Left lung (tissue), 10 donors: ENCODE measurements around the gene MORC2. TPM values are rescaled to one million over a fixed set of nuclear protein-coding genes. Genes with fewer than 3 reads are reported as not detected.
A peak's percentile ranks its signal among the peaks of the same experiment; 100 is the strongest.

Source experiments
- ATAC-seq: fragments of 200-7000 bp; cut with Tn5 transposase; one replicate; pipeline ENCODE4 v1.9.1; 2020; ENCODE audit warnings: moderate library complexity
- DNase-seq, 4 donors: peaks; one replicate each; pipeline ENCODE4 v3.0.0-alpha.2; 2013 to 2020
- H3K27ac ChIP-seq, 2 donors: fragments of 200-600 bp; sonication (generic) in 1 of 2; one replicate each; pipeline versions ENCODE4 v1.5.0 to v1.8.0; 2020 to 2021
- H3K27me3 ChIP-seq, 2 donors: fragments of 200-600 bp; sonication (generic) in 1 of 2; one replicate each; pipeline versions ENCODE4 v1.5.0 to v1.8.0; 2020 to 2021
- H3K36me3 ChIP-seq, 2 donors: fragments of 200-600 bp; sonication (generic) in 1 of 2; one replicate each; pipeline versions ENCODE4 v1.5.0 to v1.8.0; 2020 to 2021
- H3K4me1 ChIP-seq, 2 donors: fragments of 200-600 bp; one replicate each; pipeline ENCODE4 v1.8.0; 2021
- H3K4me3 ChIP-seq, 2 donors: fragments of 200-600 bp; sonication (generic) in 1 of 2; one replicate each; pipeline versions ENCODE4 v1.5.0 to v1.8.0; 2020 to 2021; ENCODE audit warnings: mild to moderate bottlenecking in 1 of 2
- H3K9me3 ChIP-seq, 2 donors: fragments of 200-600 bp; sonication (generic) in 1 of 2; one replicate each; pipeline versions ENCODE4 v1.5.0 to v1.8.0; 2020 to 2021
- CTCF ChIP-seq, 2 donors: fragments of 200-600 bp; sonication (generic) in 1 of 2; IDR thresholded peaks; one replicate each; pipeline versions ENCODE4 v1.5.0 to v1.8.0; 2021; ENCODE audit warnings: antibody characterized with exemption in 2 of 2
- intact Hi-C, 2 donors: fragments of 100-400 bp; cut with DNase I; formaldehyde crosslinking; loops; one replicate each; pipeline versions ENCODE4 v1.11.2 to v1.14.2; 2022
- polyA plus RNA-seq, 6 donors: library from polyadenylated mRNA; unstranded; fragments of 120-200 nt; gene quantifications; one replicate each; pipeline ENCODE4 v1.2.1, GENCODE V29; 2013; ENCODE audit not compliant: insufficient read length in 6 of 6
- total RNA-seq, 2 donors: library from RNA; stranded (reverse); fragmentation: NEBNext Ultra II Directional; extraction: Animal tissue kit (Norgen Biotek cat#: 25700); gene quantifications; one replicate each; pipeline ENCODE4 v1.2.1, GENCODE V29; 2021
- donor health status: DM: no; HTN: yes; CAD: no.
- donor health status: DM: no; HTN: no; CAD: no.

The MORC2 gene
- total and polyA plus RNA-seq, 8 donors: 24.7 to 37.2 (median 34.4) TPM

GRCh38 chr22:30891443-30891755 lies 77.2 kb downstream of the MORC2 start:
- peak in 1 of 4 donors; percentile 14 for DNase-seq
- intact Hi-C loops: loop anchor here in 1 of 2 donors (10.0 kb wide), 1 partner anchor 127 kb away; no protein-coding TSS in a partner anchor
- no peak for TF ChIP-seq CTCF (IDR thresholded peaks at IDR 0.05)
- ATAC-seq: no peak
- H3K36me3 ChIP-seq: peaks cover 0 to 7% of the 10 kb centered on the region in 2 donors
- H3K4me1 ChIP-seq: no peaks in the 10 kb centered on the region
- H3K27me3 ChIP-seq: no peaks in the 10 kb centered on the region
- H3K27ac ChIP-seq: no peak overlapping the region
- H3K4me3 ChIP-seq: no peak overlapping the region
- no peaks in the 10 kb centered on the region for H3K9me3 ChIP-seq

- ATAC-seq: peak; percentile 84
- intact Hi-C loops: loop anchor here in 1 of 2 donors (10.0 kb wide), 1 partner anchor 126 kb away; no protein-coding TSS in a partner anchor
- peaks cover 0 to 7% of the 10 kb centered on the region in 2 donors for H3K36me3 ChIP-seq
Observed at GRCh38 chr22:30890686-30891442, 77.7 kb downstream of the MORC2 start.

GRCh38 chr22:30889996-30890480 lies 78.5 kb downstream of the MORC2 start:
- TF ChIP-seq CTCF (IDR thresholded peaks at IDR 0.05): no peak
- Histone ChIP-seq H3K9me3 (no peaks in the 10 kb centered on the region), H3K27me3 (no peaks in the 10 kb centered on the region), H3K4me3 (no peak overlapping the region), H3K36me3 (peaks cover 0 to 7% of the 10 kb centered on the region in 2 donors), H3K27ac (no peak overlapping the region), H3K4me1 (no peaks in the 10 kb centered on the region)
- ATAC-seq (no peak), DNase-seq (no peak)
- intact Hi-C loops: loop anchor here in 1 of 2 donors (10.0 kb wide), 1 partner anchor 125 kb away; no protein-coding TSS in a partner anchor

More at GRCh38 chr22:30890686-30891442, 77.7 kb downstream of the MORC2 start:
- Histone ChIP-seq H3K9me3 (no peaks in the 10 kb centered on the region), H3K4me3 (no peak overlapping the region), H3K27me3 (no peaks in the 10 kb centered on the region), H3K27ac (no peak overlapping the region), H3K4me1 (no peaks in the 10 kb centered on the region)
- peak; percentile 63 to 76 for TF ChIP-seq CTCF (IDR thresholded peaks at IDR 0.05)
- peak in 2 of 4 donors; percentile 32 to 72 for DNase-seq

- Histone ChIP-seq H3K27me3 (no peaks in the 10 kb centered on the region), H3K9me3 (no peaks in the 10 kb centered on the region), H3K4me1 (no peaks in the 10 kb centered on the region), H3K27ac (no peak overlapping the region), H3K4me3 (no peak overlapping the region), H3K36me3 (peaks cover 0 to 7% of the 10 kb centered on the region in 2 donors)
- ATAC-seq (no peak), DNase-seq (peak in 1 of 4 donors; percentile 11)
- intact Hi-C loops: no loop called here
- TF ChIP-seq CTCF (IDR thresholded peaks at IDR 0.05): no peak
Observed at GRCh38 chr22:30889268-30889995, 79.1 kb downstream of the MORC2 start.

- H3K9me3 ChIP-seq: no peaks in the 10 kb centered on the region
- H3K4me1 ChIP-seq: no peaks in the 10 kb centered on the region
- intact Hi-C loops: no loop called here
- DNase-seq (no peak), ATAC-seq (no peak)
- H3K4me3 ChIP-seq: no peak overlapping the region
- no peak for TF ChIP-seq CTCF (IDR thresholded peaks at IDR 0.05)
- H3K27me3 ChIP-seq: no peaks in the 10 kb centered on the region
- H3K27ac ChIP-seq: no peak overlapping the region
- peaks cover 0 to 7% of the 10 kb centered on the region in 2 donors for H3K36me3 ChIP-seq
Observed at GRCh38 chr22:30887861-30888260, 80.7 kb downstream of the MORC2 start.
